Measurements from ENCODE around the gene BNIP5. TPM values are rescaled to one million over a fixed set of nuclear protein-coding genes. Genes with fewer than 3 reads are reported as not detected.

Gene BNIP5
- total and polyA plus RNA-seq, 4 donors = not detected

GRCh38 chr6:36318690-36319435 is 17.8 kb downstream of the BNIP5 start:
- no peaks in the 10 kb centered on the region for H3K27me3 ChIP-seq (ENCODE audit: control insufficient read depth in 4 of 4, insufficient read depth in 4 of 4, low read length in 3 of 4)
- no peak for TF ChIP-seq JUND (IDR thresholded peaks at IDR 0.05)
- H3K9me3 ChIP-seq (ENCODE audit: control insufficient read depth in 4 of 4, low read length in 3 of 4) = no peaks in the 10 kb centered on the region
- no peak overlapping the region for H3K4me3 ChIP-seq (ENCODE audit: low read depth in 1 of 3, low read length in 3 of 3)
- DNase-seq (ENCODE audit: low spot score) = no peak
- 65% methylated on average over 6 of the region's 6 CpGs for WGBS
- H3K9ac ChIP-seq (ENCODE audit: low read depth in 1 of 2, low read length in 2 of 2) = no peak overlapping the region
- no peaks in the 10 kb centered on the region for H3K36me3 ChIP-seq (ENCODE audit: control insufficient read depth in 4 of 4, insufficient read depth in 3 of 4, low read depth in 1 of 4, low read length in 3 of 4)
- H3K4me1 ChIP-seq (ENCODE audit: control insufficient read depth in 4 of 4, insufficient read depth in 4 of 4, low read length in 3 of 4) = no peaks in the 10 kb centered on the region
- no peak overlapping the region for H3K27ac ChIP-seq (ENCODE audit: low read depth in 1 of 2, low read length in 2 of 2)

GRCh38 chr6:36317623-36318022 is 19.1 kb downstream of the BNIP5 start:
- no peaks in the 10 kb centered on the region for H3K4me1 ChIP-seq (ENCODE audit: control insufficient read depth in 4 of 4, insufficient read depth in 4 of 4, low read length in 3 of 4)
- 91% methylated on average over 2 of the region's 2 CpGs for WGBS
- H3K4me3 ChIP-seq (ENCODE audit: low read depth in 1 of 3, low read length in 3 of 3) = no peak overlapping the region
- TF ChIP-seq MAX (IDR thresholded peaks at IDR 0.05) (no peak), TAF1 (conservative IDR thresholded peaks at IDR 0.05) (no peak), CTCF (IDR thresholded peaks at IDR 0.05; ENCODE audit: low read depth, low read length, missing input control) (no peak), EGR1 (IDR thresholded peaks at IDR 0.05; ENCODE audit: low read depth in 2 of 2) (no peak), FOXA1 (IDR thresholded peaks at IDR 0.05) (no peak), HNF4A (conservative IDR thresholded peaks at IDR 0.05) (no peak), ATF3 (IDR thresholded peaks at IDR 0.05) (no peak), JUND (IDR thresholded peaks at IDR 0.05) (no peak), GABPA (IDR thresholded peaks at IDR 0.05 in 1 of 2, conservative IDR thresholded peaks at IDR 0.05 in 1 of 2) (no peak), FOXA2 (IDR thresholded peaks at IDR 0.05) (no peak)
- no peak overlapping the region for H3K9ac ChIP-seq (ENCODE audit: low read depth in 1 of 2, low read length in 2 of 2)
- H3K27ac ChIP-seq (ENCODE audit: low read depth in 1 of 2, low read length in 2 of 2) = no peak overlapping the region
- DNase-seq (ENCODE audit: low spot score) = no peak
- no peaks in the 10 kb centered on the region for H3K36me3 ChIP-seq (ENCODE audit: control insufficient read depth in 4 of 4, insufficient read depth in 3 of 4, low read depth in 1 of 4, low read length in 3 of 4)
- H3K27me3 ChIP-seq (ENCODE audit: control insufficient read depth in 4 of 4, insufficient read depth in 4 of 4, low read length in 3 of 4) = no peaks in the 10 kb centered on the region
- H3K9me3 ChIP-seq (ENCODE audit: control insufficient read depth in 4 of 4, low read length in 3 of 4) = no peaks in the 10 kb centered on the region

GRCh38 chr6:36315921-36316320 is 20.8 kb downstream of the BNIP5 start:
- no peaks in the 10 kb centered on the region for H3K27me3 ChIP-seq (ENCODE audit: control insufficient read depth in 4 of 4, insufficient read depth in 4 of 4, low read length in 3 of 4)
- H3K4me1 ChIP-seq (ENCODE audit: control insufficient read depth in 4 of 4, insufficient read depth in 4 of 4, low read length in 3 of 4) = no peaks in the 10 kb centered on the region
- no peaks in the 10 kb centered on the region for H3K36me3 ChIP-seq (ENCODE audit: control insufficient read depth in 4 of 4, insufficient read depth in 3 of 4, low read depth in 1 of 4, low read length in 3 of 4)
- H3K9ac ChIP-seq (ENCODE audit: low read depth in 1 of 2, low read length in 2 of 2) = no peak overlapping the region
- no peak overlapping the region for H3K27ac ChIP-seq (ENCODE audit: low read depth in 1 of 2, low read length in 2 of 2)
- 90% methylated on average over 5 of the region's 5 CpGs for WGBS
- H3K9me3 ChIP-seq (ENCODE audit: control insufficient read depth in 4 of 4, low read length in 3 of 4) = no peaks in the 10 kb centered on the region
- H3K4me3 ChIP-seq (ENCODE audit: low read depth in 1 of 3, low read length in 3 of 3) = no peak overlapping the region
- DNase-seq (ENCODE audit: low spot score) = no peak
- TF ChIP-seq HNF4A (conservative IDR thresholded peaks at IDR 0.05) (no peak), REST (IDR thresholded peaks at IDR 0.05) (no peak), TAF1 (conservative IDR thresholded peaks at IDR 0.05) (no peak), FOXA1 (IDR thresholded peaks at IDR 0.05) (no peak), EGR1 (IDR thresholded peaks at IDR 0.05; ENCODE audit: low read depth in 2 of 2) (no peak), YY1 (IDR thresholded peaks at IDR 0.05) (no peak), GABPA (IDR thresholded peaks at IDR 0.05 in 1 of 2, conservative IDR thresholded peaks at IDR 0.05 in 1 of 2) (no peak), JUND (IDR thresholded peaks at IDR 0.05) (no peak), RXRA (IDR thresholded peaks at IDR 0.05) (no peak), NR2F2 (IDR thresholded peaks at IDR 0.05) (no peak), RAD21 (IDR thresholded peaks at IDR 0.05) (no peak), ZBTB33 (IDR thresholded peaks at IDR 0.05) (no peak), SP1 (IDR thresholded peaks at IDR 0.05) (no peak), FOXA2 (IDR thresholded peaks at IDR 0.05) (no peak), CTCF (IDR thresholded peaks at IDR 0.05; ENCODE audit: low read depth, low read length, missing input control) (no peak)

Data from liver (tissue), 9 donors.